GM12892 (cell line): ENCODE data around the gene PTPN11.
"Not testable (repeated sequence)": the region's sequence is repeated elsewhere in the genome, so short reads cannot be mapped to it uniquely, and the experiment has no call there.

ENCODE experiments used
- DNase-seq: peaks from one replicate; pipeline ENCODE4 v3.0.0; 2011; ENCODE audit not compliant: insufficient read length
- FAIRE-seq: peaks from 2 replicates; lab custom pipeline; 2011; peaks lifted over from hg19 to GRCh38; lab: Jason Lieb, UNC
- POLR2A ChIP-seq: IDR thresholded peaks from 2 replicates; pipeline ENCODE4 v1.6.1; 2011; ENCODE audit warnings: low read depth, low read length, control low read depth
- POLR2AphosphoS5 ChIP-seq: IDR thresholded peaks from 2 replicates; pipeline ENCODE4 v1.6.1; 2011; ENCODE audit warnings: low read depth, low read length, control low read depth
- TAF1 ChIP-seq: IDR thresholded peaks from 2 replicates; pipeline ENCODE4 v1.6.1; 2011; ENCODE audit warnings: low read depth, mild to moderate bottlenecking, control low read depth, low read length, borderline replicate concordance

PTPN11 gene

GRCh38 chr12:112443916-112444315 is 25.2 kb downstream of the PTPN11 start:
- TF ChIP-seq POLR2AphosphoS5 (no peak), TAF1 (no peak), POLR2A (no peak)
- DNase-seq: no peak
- no peak for FAIRE-seq

- FAIRE-seq (no peak), DNase-seq (no peak)
- no peak for TF ChIP-seq TAF1
- no peak for TF ChIP-seq POLR2AphosphoS5
Observed at GRCh38 chr12:112446008-112446725, 27.4 kb downstream of the PTPN11 start.

DNA sequence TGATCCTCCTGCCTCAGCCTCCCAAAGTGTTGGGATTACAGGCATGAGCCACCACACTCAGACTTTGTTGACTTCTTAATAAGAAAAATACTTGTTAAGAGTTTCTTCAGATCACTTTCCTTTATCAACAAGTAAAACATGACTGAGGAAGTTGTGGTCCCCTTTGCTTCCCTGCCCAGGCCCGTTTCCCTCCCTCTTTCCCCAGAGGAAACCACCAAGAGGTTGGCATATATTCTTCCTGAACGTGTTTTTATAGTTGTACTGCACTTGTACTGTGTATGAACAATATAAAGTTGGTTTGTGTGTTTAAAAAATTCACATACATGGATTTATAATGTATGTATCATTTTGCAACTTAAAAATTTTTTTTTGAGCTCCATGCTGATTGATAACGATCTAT is 28.4 kb downstream of the PTPN11 start:
- DNase-seq (no peak), FAIRE-seq (no peak)
- TF ChIP-seq TAF1 (no peak), POLR2A (no peak), POLR2AphosphoS5 (no peak)

GRCh38 chr12:112448165-112448564 is 29.4 kb downstream of the PTPN11 start:
- FAIRE-seq, DNase-seq: not testable (repeated sequence)

DNA sequence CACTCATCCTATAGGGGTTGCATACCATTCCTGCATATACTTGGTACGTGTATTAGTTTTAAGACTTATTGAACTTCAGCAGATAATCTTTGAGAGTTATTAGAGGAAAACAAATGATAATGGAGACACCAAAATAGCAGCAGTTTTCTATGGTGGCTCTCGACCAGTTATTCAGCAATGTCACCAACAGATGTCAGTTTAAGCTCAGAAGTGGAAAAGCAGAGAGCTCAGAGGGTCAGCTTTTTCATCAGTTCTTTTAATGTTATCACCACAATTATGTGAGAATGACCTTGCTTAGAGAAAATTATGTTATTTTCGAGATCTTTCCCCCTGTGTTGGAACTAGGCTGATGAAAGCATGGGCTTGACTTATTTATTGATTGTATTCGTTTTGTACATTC is 32.0 kb downstream of the PTPN11 start:
- DNase-seq (no peak), FAIRE-seq (no peak)
- no peak for TF ChIP-seq POLR2AphosphoS5
- TF ChIP-seq POLR2A: no peak
- TF ChIP-seq TAF1: no peak

DNA sequence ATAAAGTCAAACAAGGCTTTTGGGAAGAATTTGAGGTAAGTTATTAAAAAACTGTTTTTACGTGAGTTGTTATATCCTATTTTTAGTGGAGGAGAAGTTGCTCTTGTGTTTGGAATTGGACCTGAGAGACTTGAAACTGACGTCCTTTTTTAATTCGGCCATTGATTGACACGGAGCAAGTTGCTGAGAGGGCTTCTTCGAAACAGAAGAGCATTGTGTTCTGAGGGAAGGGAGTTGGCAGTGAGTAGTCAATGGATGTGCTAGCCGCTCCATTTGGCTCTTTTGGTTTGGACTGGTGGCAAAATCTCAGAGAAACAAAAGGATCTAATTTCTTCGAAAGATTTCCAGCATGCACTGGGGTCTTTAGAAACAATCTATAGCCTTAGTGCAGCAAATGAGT is 37.3 kb downstream of the PTPN11 start:
- TF ChIP-seq POLR2AphosphoS5 (no peak), TAF1 (no peak), POLR2A (no peak)
- DNase-seq: no peak
- no peak for FAIRE-seq

DNA sequence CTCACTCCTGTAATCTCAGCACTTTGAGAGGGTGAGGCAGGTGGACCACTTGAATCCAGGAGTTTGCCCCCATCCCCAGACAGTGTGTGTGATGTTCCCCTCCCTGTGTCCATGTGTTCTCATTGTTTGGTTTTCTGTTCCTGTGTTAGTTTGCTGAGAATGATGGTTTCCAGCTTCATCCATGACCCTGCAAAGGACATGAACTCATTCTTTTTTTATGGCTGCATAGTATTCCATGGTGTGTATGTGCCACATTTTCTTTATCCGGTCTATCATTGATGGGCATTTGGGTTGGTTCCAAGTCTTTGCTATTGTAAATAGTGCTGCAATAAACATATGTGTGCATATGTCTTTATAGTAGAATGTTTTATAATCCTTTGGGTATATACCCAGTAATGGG is 38.4 kb downstream of the PTPN11 start:
- not testable (repeated sequence) for FAIRE-seq, DNase-seq

DNA sequence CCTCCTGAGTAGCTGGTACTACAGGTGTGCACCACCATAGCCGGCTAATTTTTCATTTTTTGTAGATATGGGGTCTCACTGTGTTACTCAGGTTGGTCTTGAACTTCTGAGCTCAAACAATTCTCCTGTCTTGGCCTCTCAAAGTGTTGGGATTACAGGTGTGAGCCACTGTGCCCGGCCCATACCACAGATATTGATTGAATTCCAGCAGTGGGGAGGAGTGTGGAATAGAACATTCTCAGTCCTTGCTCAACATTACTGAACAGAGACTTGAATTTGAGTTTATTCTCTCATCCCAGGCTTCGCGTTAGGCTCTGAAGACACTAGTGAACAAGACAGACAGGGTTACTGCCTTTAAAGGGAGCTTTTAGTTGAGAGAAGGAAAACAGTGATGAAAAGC is 39.6 kb downstream of the PTPN11 start:
- TF ChIP-seq TAF1 (no peak), POLR2A (no peak), POLR2AphosphoS5 (no peak)
- no peak for FAIRE-seq
- no peak for DNase-seq

DNA sequence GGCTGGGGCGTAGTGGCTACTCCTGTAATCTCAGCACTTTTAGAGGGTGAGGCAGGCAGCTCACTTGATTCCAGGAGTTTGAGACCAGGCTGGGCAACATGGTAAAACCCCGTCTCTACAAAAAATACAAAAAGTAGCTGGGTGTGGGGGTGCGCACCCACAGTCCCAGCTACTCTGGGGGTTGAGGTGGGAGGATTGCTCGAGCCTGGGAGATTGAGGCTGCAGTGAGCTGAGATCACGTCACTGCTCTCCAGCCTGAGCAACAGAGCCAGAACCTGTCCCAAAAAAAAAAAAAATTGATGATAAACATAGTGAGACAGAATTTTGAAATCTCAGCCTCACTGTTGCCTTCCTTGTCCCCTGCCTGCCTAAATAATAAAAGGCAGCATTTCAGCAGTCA is 40.0 kb downstream of the PTPN11 start:
- no peak for TF ChIP-seq TAF1
- DNase-seq: no peak
- FAIRE-seq: no peak

DNA sequence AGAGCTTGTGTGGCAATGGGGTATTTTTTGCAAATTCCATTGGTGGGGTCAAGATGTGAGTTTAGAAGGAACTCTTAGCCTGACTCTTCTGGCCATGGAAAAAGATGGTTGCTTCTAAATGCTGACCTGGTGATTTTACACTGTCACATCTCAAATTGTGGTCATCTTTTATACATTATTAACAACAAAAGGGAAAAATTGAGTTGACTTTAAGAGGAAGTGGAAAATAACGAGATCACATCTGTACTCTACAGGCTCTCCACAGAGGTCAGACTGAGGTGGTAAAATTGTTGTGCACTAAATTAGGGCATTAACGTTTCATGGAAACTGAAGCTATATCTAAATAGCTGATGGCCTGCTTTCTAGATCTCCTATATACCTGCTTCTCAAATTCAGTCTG is 44.7 kb downstream of the PTPN11 start:
- FAIRE-seq (peak; percentile 56), DNase-seq (no peak)
- no peak for TF ChIP-seq POLR2AphosphoS5
- no peak for TF ChIP-seq TAF1
- no peak for TF ChIP-seq POLR2A

- TF ChIP-seq POLR2A: no peak
- no peak for TF ChIP-seq TAF1
- no peak for TF ChIP-seq POLR2AphosphoS5
- DNase-seq (no peak), FAIRE-seq (no peak)
Observed at GRCh38 chr12:112464605-112465004, 45.9 kb downstream of the PTPN11 start.

DNA sequence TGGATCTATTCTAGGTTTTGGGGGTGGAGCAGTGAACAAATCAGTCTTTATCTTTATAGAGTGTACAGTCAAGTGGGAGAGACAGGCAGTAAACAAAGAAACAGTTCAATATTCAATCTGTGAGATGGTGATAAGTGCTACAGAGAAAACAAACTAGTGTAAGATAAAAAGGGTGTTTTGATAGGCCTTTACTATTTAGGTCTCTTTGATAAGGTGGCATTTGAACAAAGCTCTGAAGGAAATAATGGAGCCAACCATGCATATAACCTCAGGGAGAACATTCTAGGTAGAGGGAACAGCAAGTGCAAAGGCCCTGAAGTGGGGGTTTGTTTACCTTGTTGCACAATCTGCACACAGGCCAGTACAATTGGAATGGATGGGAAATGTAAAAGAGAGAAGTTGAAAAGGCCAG is 47.3 kb downstream of the PTPN11 start:
- FAIRE-seq (no peak), DNase-seq (no peak)
- TF ChIP-seq POLR2A: no peak
- TF ChIP-seq TAF1: no peak
- no peak for TF ChIP-seq POLR2AphosphoS5

- DNase-seq: no peak
- no peak for TF ChIP-seq TAF1
- TF ChIP-seq POLR2A: no peak
- no peak for TF ChIP-seq POLR2AphosphoS5
- no peak for FAIRE-seq
Observed at GRCh38 chr12:112466835-112467234, 48.1 kb downstream of the PTPN11 start.

DNA sequence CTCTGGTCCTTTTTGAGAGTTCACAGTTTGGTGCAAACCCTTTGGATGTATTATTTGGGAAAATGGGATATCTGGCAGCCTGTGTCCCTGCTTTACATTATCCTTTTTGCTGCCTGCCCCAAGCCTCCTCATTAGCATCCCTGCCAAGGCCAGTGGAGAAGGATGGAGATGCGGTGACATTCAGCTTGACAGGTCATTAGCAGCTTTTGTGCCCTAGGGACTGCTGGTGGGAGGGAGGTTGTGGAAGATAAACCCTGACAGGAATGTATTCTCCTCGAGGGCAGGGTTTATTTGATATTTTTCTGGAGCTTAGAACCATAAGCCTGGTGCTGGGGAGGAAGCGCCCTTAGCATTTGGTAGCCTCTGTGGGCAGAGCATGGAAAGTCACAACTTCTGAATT is 49.3 kb downstream of the PTPN11 start:
- TF ChIP-seq TAF1 (no peak), POLR2AphosphoS5 (no peak), POLR2A (no peak)
- FAIRE-seq: no peak
- no peak for DNase-seq
